ENCODE results near the gene ABLIM3.

ABLIM3 gene

GRCh38 chr5:149129181-149129580 is 12.1 kb upstream of the ABLIM3 start:
- peak; percentile 68 for ATAC-seq
- TF ChIP-seq CSDC2 (CRISPR knock-in tag; IDR thresholded peaks at IDR 0.05) (no peak), CSRNP3 (CRISPR knock-in tag; IDR thresholded peaks at IDR 0.05) (no peak), ZFP3 (CRISPR knock-in tag; IDR thresholded peaks at IDR 0.05) (no peak), POU6F1 (CRISPR knock-in tag; IDR thresholded peaks at IDR 0.05; ENCODE audit: borderline replicate concordance, low read depth) (no peak), ZNF565 (CRISPR knock-in tag; conservative IDR thresholded peaks at IDR 0.05; ENCODE audit: low read depth) (no peak), ZFP30 (CRISPR knock-in tag; IDR thresholded peaks at IDR 0.05) (no peak), ZNF70 (CRISPR knock-in tag; IDR thresholded peaks at IDR 0.05) (no peak), PPARA (CRISPR knock-in tag; IDR thresholded peaks at IDR 0.05; ENCODE audit: borderline replicate concordance) (no peak), TCF4 (CRISPR knock-in tag; IDR thresholded peaks at IDR 0.05; ENCODE audit: borderline replicate concordance) (no peak), ZNF8 (CRISPR knock-in tag; IDR thresholded peaks at IDR 0.05) (no peak), TSHZ2 (CRISPR knock-in tag; IDR thresholded peaks at IDR 0.05) (no peak), PATZ1 (CRISPR knock-in tag; IDR thresholded peaks at IDR 0.05; ENCODE audit: borderline replicate concordance) (no peak), SNAI2 (CRISPR knock-in tag; IDR thresholded peaks at IDR 0.05) (no peak), ESRRG (CRISPR knock-in tag; IDR thresholded peaks at IDR 0.05) (no peak), ISL1 (CRISPR knock-in tag; IDR thresholded peaks at IDR 0.05) (no peak), BACH2 (CRISPR knock-in tag; IDR thresholded peaks at IDR 0.05; ENCODE audit: borderline replicate concordance) (no peak)

GRCh38 chr5:149130121-149130914 is 11.0 kb upstream of the ABLIM3 start:
- no peak for ATAC-seq
- no peak for TF ChIP-seq SNAI2 (CRISPR knock-in tag; IDR thresholded peaks at IDR 0.05)
- no peak for TF ChIP-seq ZNF70 (CRISPR knock-in tag; IDR thresholded peaks at IDR 0.05)
- TF ChIP-seq GLIS3 (CRISPR knock-in tag; IDR thresholded peaks at IDR 0.05), result no peak
- TF ChIP-seq TOX (CRISPR knock-in tag; IDR thresholded peaks at IDR 0.05; ENCODE audit: borderline replicate concordance), result no peak
- no peak for TF ChIP-seq BACH2 (CRISPR knock-in tag; IDR thresholded peaks at IDR 0.05; ENCODE audit: borderline replicate concordance)
- no peak for TF ChIP-seq ZFP3 (CRISPR knock-in tag; IDR thresholded peaks at IDR 0.05)
- no peak for TF ChIP-seq OSR1 (CRISPR knock-in tag; IDR thresholded peaks at IDR 0.05)
- no peak for TF ChIP-seq ARNTL (CRISPR knock-in tag; IDR thresholded peaks at IDR 0.05; ENCODE audit: borderline replicate concordance, low read depth)
- no peak for TF ChIP-seq CREB5 (CRISPR knock-in tag; IDR thresholded peaks at IDR 0.05; ENCODE audit: low read depth)

GRCh38 chr5:149132474-149132873 is 8.8 kb upstream of the ABLIM3 start:
- no peak for ATAC-seq
- TF ChIP-seq ZNF565 (CRISPR knock-in tag; conservative IDR thresholded peaks at IDR 0.05; ENCODE audit: low read depth), result no peak
- no peak for TF ChIP-seq TOX (CRISPR knock-in tag; IDR thresholded peaks at IDR 0.05; ENCODE audit: borderline replicate concordance)
- TF ChIP-seq CSRNP3 (CRISPR knock-in tag; IDR thresholded peaks at IDR 0.05), result no peak
- TF ChIP-seq ZNF8 (CRISPR knock-in tag; IDR thresholded peaks at IDR 0.05), result no peak
- TF ChIP-seq GLIS3 (CRISPR knock-in tag; IDR thresholded peaks at IDR 0.05), result no peak
- TF ChIP-seq PATZ1 (CRISPR knock-in tag; IDR thresholded peaks at IDR 0.05; ENCODE audit: borderline replicate concordance), result no peak
- TF ChIP-seq CREB5 (CRISPR knock-in tag; IDR thresholded peaks at IDR 0.05; ENCODE audit: low read depth), result no peak
- no peak for TF ChIP-seq SNAI2 (CRISPR knock-in tag; IDR thresholded peaks at IDR 0.05)
- TF ChIP-seq CSDC2 (CRISPR knock-in tag; IDR thresholded peaks at IDR 0.05), result no peak
- no peak for TF ChIP-seq ARNTL (CRISPR knock-in tag; IDR thresholded peaks at IDR 0.05; ENCODE audit: borderline replicate concordance, low read depth)
- no peak for TF ChIP-seq ZC3H10 (CRISPR knock-in tag; IDR thresholded peaks at IDR 0.05)
- no peak for TF ChIP-seq ZFP30 (CRISPR knock-in tag; IDR thresholded peaks at IDR 0.05)

Data from SK-N-SH treated with all-trans-retinoic acid at 6 μM for 48 hours (cell line).